Measurements from ENCODE around the gene VPS13D.
"Not testable (repeated sequence)": the region's sequence is repeated elsewhere in the genome, so short reads cannot be mapped to it uniquely, and the experiment has no call there.

The VPS13D gene

GRCh38 chr1:12537294-12537693, 307.5 kb downstream of the VPS13D start:
- Histone ChIP-seq H3K9me2 (replicated peaks; ENCODE audit: control insufficient read depth, low read length) (no peaks in the 10 kb centered on the region), H3K27ac (ENCODE audit: low read depth, low read length) (no peak overlapping the region)

GRCh38 chr1:12537906-12538461, 308.2 kb downstream of the VPS13D start:
- H3K9me2 ChIP-seq (replicated peaks; ENCODE audit: control insufficient read depth, low read length) = no peaks in the 10 kb centered on the region
- no peaks in the 10 kb centered on the region for H4K20me1 ChIP-seq (ENCODE audit: control insufficient read depth, insufficient read depth, low read depth, low read length)
- no peaks in the 10 kb centered on the region for H3K79me2 ChIP-seq (ENCODE audit: control insufficient read depth, low read length)
- no peaks in the 10 kb centered on the region for H3K4me1 ChIP-seq (ENCODE audit: control insufficient read depth, low read length)
- H3K4me3 ChIP-seq (ENCODE audit: low read length) = no peak overlapping the region
- peaks cover 4% of the 10 kb centered on the region for H3K27me3 ChIP-seq (ENCODE audit: control insufficient read depth, low read length)
- H3K9me3 ChIP-seq (ENCODE audit: control insufficient read depth, insufficient read depth, low read length) = no peaks in the 10 kb centered on the region
- H3K27ac ChIP-seq (ENCODE audit: low read depth, low read length) = no peak overlapping the region
- no peak overlapping the region for H3K4me2 ChIP-seq (ENCODE audit: low read length)
- no peak for TF ChIP-seq EZH2phosphoT487 (IDR thresholded peaks at IDR 0.05; ENCODE audit: borderline replicate concordance, low read length)
- H3K36me3 ChIP-seq (ENCODE audit: control insufficient read depth, low read length) = no peaks in the 10 kb centered on the region
- H3F3A ChIP-seq (ENCODE audit: control insufficient read depth, insufficient read depth) = no peaks in the 10 kb centered on the region

More at GRCh38 chr1:12537294-12537693, 307.5 kb downstream of the VPS13D start:
- Histone ChIP-seq H3K79me2 (ENCODE audit: control insufficient read depth, low read length) (no peaks in the 10 kb centered on the region), H3F3A (ENCODE audit: control insufficient read depth, insufficient read depth) (no peaks in the 10 kb centered on the region), H3K9me3 (ENCODE audit: control insufficient read depth, insufficient read depth, low read length) (no peaks in the 10 kb centered on the region), H3K4me3 (ENCODE audit: low read length) (no peak overlapping the region), H3K4me1 (ENCODE audit: control insufficient read depth, low read length) (no peaks in the 10 kb centered on the region), H3K27me3 (ENCODE audit: control insufficient read depth, low read length) (peaks cover 4% of the 10 kb centered on the region), H4K20me1 (ENCODE audit: control insufficient read depth, insufficient read depth, low read depth, low read length) (no peaks in the 10 kb centered on the region), H3K36me3 (ENCODE audit: control insufficient read depth, low read length) (no peaks in the 10 kb centered on the region), H3K4me2 (ENCODE audit: low read length) (no peak overlapping the region)
- TF ChIP-seq EZH2phosphoT487 (IDR thresholded peaks at IDR 0.05; ENCODE audit: borderline replicate concordance, low read length) (no peak), CTCF (IDR thresholded peaks at IDR 0.05; ENCODE audit: low read depth, low read length, poor library complexity, severe bottlenecking) (no peak)

- not testable (repeated sequence) for H3K4me3 ChIP-seq (ENCODE audit: low read length); H3K27me3 ChIP-seq (ENCODE audit: control insufficient read depth, low read length); H3K9me2 ChIP-seq (replicated peaks; ENCODE audit: control insufficient read depth, low read length); H3K79me2 ChIP-seq (ENCODE audit: control insufficient read depth, low read length); H3K36me3 ChIP-seq (ENCODE audit: control insufficient read depth, low read length); H3F3A ChIP-seq (ENCODE audit: control insufficient read depth, insufficient read depth); H3K4me2 ChIP-seq (ENCODE audit: low read length); H3K27ac ChIP-seq (ENCODE audit: low read depth, low read length); H3K4me1 ChIP-seq (ENCODE audit: control insufficient read depth, low read length); H4K20me1 ChIP-seq (ENCODE audit: control insufficient read depth, insufficient read depth, low read depth, low read length); H3K9me3 ChIP-seq (ENCODE audit: control insufficient read depth, insufficient read depth, low read length)
These were observed 308.7 kb downstream of the VPS13D start for GRCh38 chr1:12538536-12538935.

GRCh38 chr1:12539320-12539704, 309.5 kb downstream of the VPS13D start:
- Histone ChIP-seq H3K4me2 (ENCODE audit: low read length) (no peak overlapping the region), H3K4me1 (ENCODE audit: control insufficient read depth, low read length) (no peaks in the 10 kb centered on the region), H3K4me3 (ENCODE audit: low read length) (no peak overlapping the region), H3K36me3 (ENCODE audit: control insufficient read depth, low read length) (no peaks in the 10 kb centered on the region), H3K9me3 (ENCODE audit: control insufficient read depth, insufficient read depth, low read length) (no peaks in the 10 kb centered on the region), H3K79me2 (ENCODE audit: control insufficient read depth, low read length) (no peaks in the 10 kb centered on the region), H3K27me3 (ENCODE audit: control insufficient read depth, low read length) (peaks cover 4% of the 10 kb centered on the region), H3F3A (ENCODE audit: control insufficient read depth, insufficient read depth) (no peaks in the 10 kb centered on the region), H4K20me1 (ENCODE audit: control insufficient read depth, insufficient read depth, low read depth, low read length) (no peaks in the 10 kb centered on the region), H3K9me2 (replicated peaks; ENCODE audit: control insufficient read depth, low read length) (no peaks in the 10 kb centered on the region), H3K27ac (ENCODE audit: low read depth, low read length) (no peak overlapping the region)
- no peak for TF ChIP-seq CTCF (IDR thresholded peaks at IDR 0.05; ENCODE audit: low read depth, low read length, poor library complexity, severe bottlenecking)
- TF ChIP-seq EZH2phosphoT487 (IDR thresholded peaks at IDR 0.05; ENCODE audit: borderline replicate concordance, low read length) = no peak

Data from DOHH2 (cell line).